K562 (cell line): ENCODE measurements around the gene ATE1. TPM values are rescaled to one million over a fixed set of nuclear protein-coding genes. Genes with fewer than 3 reads are reported as not detected.

Experiments used
- ATAC-seq: fragments of 200-7000 bp; cut with Tn5 transposase; 3 replicates; pipeline ENCODE4 v1.9.1; 2020; ENCODE audit warnings: moderate library complexity
- BruUV-seq: library from RNA; stranded (reverse); fragments of 400-500 nt; replicated peaks from 2 replicates; lab custom pipeline; 2021; lab: Mats Ljungman, UMichigan
- CTCF ChIA-PET: fragments of 300-600 bp; formaldehyde crosslinking; extraction: SDS; loops from one replicate; lab custom pipeline; 2021; ENCODE audit warnings: low intra/inter-chr PET ratio; lab: Yijun Ruan, JAX
- POLR2A ChIA-PET: fragments of 300-600, 350-650 bp; sonication (Branson Sonifier 250); formaldehyde crosslinking; extraction: SDS; loops from one replicate; lab custom pipeline; 2021; ENCODE audit warnings: antibody characterized with exemption, inconsistent platforms; lab: Yijun Ruan, JAX
- DNase-seq, 4 experiments: peaks; one replicate each; pipeline versions ENCODE4 v3.0.0 to v3.0.0-alpha.2; 2011 to 2018; ENCODE audit warnings: low spot score in 3 of 4, mixed read lengths in 3 of 4; ENCODE audit errors: extremely low read depth in 1 of 4
- FAIRE-seq: peaks from 2 replicates; lab custom pipeline; 2011; peaks lifted over from hg19 to GRCh38; lab: Jason Lieb, UNC
- H2AFZ ChIP-seq: 2 replicates; pipeline ENCODE4 v1.6.0; 2011; ENCODE audit warnings: low read depth, low read length, control low read depth, inconsistent platforms
- H3K27ac ChIP-seq: fragments of 200-600 bp; 3 replicates; pipeline ENCODE4 v1.8.0; 2011; ENCODE audit warnings: low read depth, mild to moderate bottlenecking, control low read depth, inconsistent platforms, low read length, moderate library complexity, mixed read lengths; ENCODE audit errors: extremely low read depth
- H3K27me3 ChIP-seq, 2 experiments: fragments of 300-600 bp in 1 of 2; 2 replicates in 1 of 2; 3 replicates in 1 of 2; pipeline versions ENCODE4 v1.6.0 to v1.8.0; 2011; ENCODE audit warnings: inconsistent platforms in 2 of 2, low read length in 2 of 2, mild to moderate bottlenecking in 1 of 2, mixed read lengths in 1 of 2, moderate library complexity in 1 of 2; ENCODE audit not compliant: control insufficient read depth in 2 of 2, insufficient read depth in 2 of 2
- H3K36me3 ChIP-seq: fragments of 300-600 bp; 3 replicates; pipeline ENCODE4 v1.8.0; 2011; ENCODE audit warnings: mild to moderate bottlenecking, low read length, inconsistent platforms; ENCODE audit not compliant: control insufficient read depth, insufficient read depth
- H3K4me1 ChIP-seq, 2 experiments: fragments of 200-600 bp in 1 of 2; replicated peaks in 1 of 2; 2 replicates in 1 of 2; 3 replicates in 1 of 2; pipeline versions ENCODE4 v1.5.1 to v1.8.0; 2011; ENCODE audit warnings: inconsistent platforms in 2 of 2, low read length in 2 of 2, mild to moderate bottlenecking in 1 of 2, mixed read lengths in 1 of 2, moderate library complexity in 1 of 2; ENCODE audit not compliant: control insufficient read depth in 2 of 2, insufficient read depth in 2 of 2
- H3K4me2 ChIP-seq: 2 replicates; pipeline ENCODE4 v1.6.1; 2011; ENCODE audit warnings: low read length, control low read depth, inconsistent platforms, mixed read lengths; ENCODE audit not compliant: insufficient read depth
- H3K4me3 ChIP-seq: fragments of 200-600 bp; sonication (generic), shearing (Covaris generic); 2 replicates; pipeline ENCODE4 v1.5.1; 2016; ENCODE audit warnings: control low read depth, inconsistent platforms
- H3K79me2 ChIP-seq: fragments of 200-600 bp; 3 replicates; pipeline ENCODE4 v1.8.0; 2011; ENCODE audit warnings: low read length, inconsistent platforms; ENCODE audit not compliant: control insufficient read depth, insufficient read depth
- H3K9ac ChIP-seq, 2 experiments: 2 replicates each; pipeline versions ENCODE4 v1.6.0 to v1.6.1; 2011; ENCODE audit warnings: low read depth in 2 of 2, low read length in 2 of 2, control low read depth in 1 of 2, inconsistent platforms in 1 of 2, mild to moderate bottlenecking in 1 of 2, mixed read lengths in 1 of 2; ENCODE audit not compliant: insufficient read depth in 1 of 2
- H3K9me1 ChIP-seq: one replicate; pipeline ENCODE4 v1.6.0; 2011; ENCODE audit warnings: inconsistent platforms, mild to moderate bottlenecking, low read length, moderate library complexity; ENCODE audit not compliant: control insufficient read depth, insufficient read depth
- H3K9me3 ChIP-seq: replicated peaks from 2 replicates; pipeline ENCODE4 v1.5.1; 2011; ENCODE audit warnings: low read depth, low read length, inconsistent platforms; ENCODE audit not compliant: control insufficient read depth, insufficient read depth
- H4K20me1 ChIP-seq: replicated peaks from 2 replicates; pipeline ENCODE4 v1.6.1; 2011; ENCODE audit warnings: low read length, inconsistent platforms, mixed read lengths; ENCODE audit not compliant: control insufficient read depth, insufficient read depth
- HES1 ChIP-seq: fragments of 450-650 bp; IDR thresholded peaks from 2 replicates; pipeline ENCODE4 v1.6.1; 2016; ENCODE audit warnings: low read depth, mild to moderate bottlenecking, moderate library complexity
- ILK ChIP-seq: fragments of 450-650 bp; IDR thresholded peaks from 2 replicates; pipeline ENCODE4 v1.6.1; 2016; ENCODE audit warnings: missing genetic modification characterization, low read depth, mild to moderate bottlenecking, missing compliant biosample characterization, moderate library complexity, borderline replicate concordance
- NR2C2 ChIP-seq, 2 experiments: fragments of 200-800 bp in 1 of 2; sonication (Bioruptor generic) in 1 of 2; sonication (generic) in 1 of 2; formaldehyde crosslinking in 1 of 2; IDR thresholded peaks; 2 replicates each; pipeline versions ENCODE4 v1.6.1 to v1.8.0; 2016 to 2022; ENCODE audit warnings: mild to moderate bottlenecking in 1 of 2, missing compliant biosample characterization in 1 of 2, missing genetic modification characterization in 1 of 2, missing genetic modification reagents in 1 of 2
- NR4A1 ChIP-seq, 2 experiments: fragments of 250-450 bp in 1 of 2; fragments of 450-650 bp in 1 of 2; sonication (Bioruptor Pico) in 1 of 2; IDR thresholded peaks; 2 replicates each; pipeline versions ENCODE4 v1.4.0 to v1.6.1; 2016 to 2020; ENCODE audit warnings: mild to moderate bottlenecking in 2 of 2, missing compliant biosample characterization in 1 of 2, missing genetic modification characterization in 1 of 2, moderate library complexity in 1 of 2
- TBL1XR1 ChIP-seq, 2 experiments: IDR thresholded peaks; 2 replicates each; pipeline ENCODE4 v1.6.1; 2012; ENCODE audit warnings: improper control_type of control experiment in 2 of 2, low read length in 2 of 2, mild to moderate bottlenecking in 1 of 2
- TEAD1 ChIP-seq, 2 experiments: fragments of 450-650 bp in 1 of 2; sonication (generic) in 1 of 2; formaldehyde crosslinking; IDR thresholded peaks; 2 replicates each; pipeline versions ENCODE4 v1.4.0 to v1.8.0; 2020 to 2022; ENCODE audit warnings: mild to moderate bottlenecking in 2 of 2, missing genetic modification reagents in 1 of 2
- ZBTB1 ChIP-seq: sonication (generic); formaldehyde crosslinking; IDR thresholded peaks from 2 replicates; pipeline ENCODE4 v1.8.1; 2023; ENCODE audit warnings: missing genetic modification reagents, low read depth, mild to moderate bottlenecking, borderline replicate concordance
- ZKSCAN1 ChIP-seq: fragments of 150-350 bp; IDR thresholded peaks from 2 replicates; pipeline ENCODE4 v1.6.1; 2016; ENCODE audit warnings: low read depth, low read length
- ZNF436 ChIP-seq: fragments of 250-450, 450-650 bp; sonication (Bioruptor Pico); formaldehyde crosslinking; IDR thresholded peaks from 2 replicates; pipeline ENCODE4 v1.7.0; 2020; ENCODE audit warnings: mild to moderate bottlenecking
- ZNF76 ChIP-seq: fragments of 250-450 bp; sonication (Bioruptor Pico); IDR thresholded peaks from 2 replicates; pipeline ENCODE4 v1.4.0; 2020; ENCODE audit warnings: mild to moderate bottlenecking, moderate library complexity, borderline replicate concordance
- WGBS: fragments of 100-300 bp; shearing (Covaris generic); methylation state at CpG from one replicate; pipeline ENCODE4 v1.1.6; 2016; ENCODE audit warnings: low coverage, mixed read lengths; ENCODE audit not compliant: insufficient coverage; ENCODE audit errors: missing lambda C conversion rate; 5-methylcytosine and 5-hydroxymethylcytosine counted together
- in situ Hi-C: fragments of 300-500 bp; cut with MboI; formaldehyde crosslinking; loops from 4 replicates; pipeline ENCODE4 v1.15.0; 2018; ENCODE audit warnings: inconsistent platforms, mixed read lengths
- intact Hi-C: fragments of 100-400 bp; cut with micrococcal nuclease; formaldehyde crosslinking; loops from 2 replicates; pipeline ENCODE4 v1.14.2; 2022
- polyA plus RNA-seq, 8 experiments: library from polyadenylated mRNA; depleted of rRNA in 4 of 8; stranded (reverse) in 5 of 8; unstranded in 3 of 8; fragments of >200 nt; fragmentation: Nextera tagmentation in 2 of 8; fragmentation: Illumina TruSeq in 1 of 8; extraction: Ambion mirVana in 2 of 8; extraction: Trizol in 1 of 8; gene quantifications; 2 replicates each; pipeline versions ENCODE4 v1.2.1 to v1.2.3, GENCODE V29; 2011 to 2014; ENCODE audit warnings: inconsistent platforms in 1 of 8, missing spikeins in 1 of 8
- total RNA-seq, 7 experiments: library from RNA; depleted of rRNA in 6 of 7; stranded (reverse); fragments of >200 nt in 6 of 7; fragmentation: Illumina TruSeq in 2 of 7; extraction: Trizol in 2 of 7; gene quantifications; 2 replicates each; pipeline versions ENCODE4 v1.2.1 to v1.2.3, GENCODE V29; 2011 to 2021; ENCODE audit warnings: low replicate concordance in 1 of 7
- TF ChIP-seq, protein P1 (sequence below), 2 experiments: fragments of 450-650 bp; IDR thresholded peaks; 2 replicates each; pipeline ENCODE4 v1.6.1; 2016; ENCODE audit warnings: mild to moderate bottlenecking in 2 of 2, borderline replicate concordance in 1 of 2, low read depth in 1 of 2, moderate library complexity in 1 of 2
- TF ChIP-seq, protein P2 (sequence below): sonication (generic); formaldehyde crosslinking; IDR thresholded peaks from 2 replicates; pipeline ENCODE4 v1.8.0; 2022; ENCODE audit warnings: mild to moderate bottlenecking, missing genetic modification reagents

Gene ATE1
- total and polyA plus RNA-seq, 9 of the 15 experiments (the other 6 are each of a cell fraction or from before 2014, with no cell fraction given): 3.0 to 14.2 (median 8.8) TPM

- H2AFZ ChIP-seq: no peak overlapping the region
- no peak overlapping the region for H3K27ac ChIP-seq
- BruUV-seq: no TSS peak
- peaks cover 0 to 4% of the 10 kb centered on the region in 2 experiments; a peak in 2 of 5 replicates for H3K27me3 ChIP-seq
- FAIRE-seq (no peak), ATAC-seq (no peak), DNase-seq (no peak)
- H3K36me3 ChIP-seq: no peaks in the 10 kb centered on the region
- CTCF ChIA-PET: no interaction called here
- H3K4me2 ChIP-seq: no peak overlapping the region
- no peaks in the 10 kb centered on the region for H4K20me1 ChIP-seq
- intact Hi-C loops: no loop called here
- WGBS: 1% methylated on average over 7 of the region's 7 CpGs
- H3K4me1 ChIP-seq: no peaks in the 10 kb centered on the region
- in situ Hi-C loops: no loop called here
- H3K9me3 ChIP-seq: no peaks in the 10 kb centered on the region
- H3K9ac ChIP-seq: no peak overlapping the region
- no peaks in the 10 kb centered on the region for H3K79me2 ChIP-seq
- POLR2A ChIA-PET: interaction anchor here (0.6 to 0.8 kb wide), 2 partner anchors 21 to 1059 kb away, joined by 3 read pairs; no protein-coding TSS in a partner anchor
- H3K4me3 ChIP-seq: no peak overlapping the region
- no peaks in the 10 kb centered on the region for H3K9me1 ChIP-seq
- no peak for TF ChIP-seq TBL1XR1 (IDR thresholded peaks at IDR 0.05; ENCODE audit: low read length in 2 of 2)
- TF ChIP-seq, protein P1, sequence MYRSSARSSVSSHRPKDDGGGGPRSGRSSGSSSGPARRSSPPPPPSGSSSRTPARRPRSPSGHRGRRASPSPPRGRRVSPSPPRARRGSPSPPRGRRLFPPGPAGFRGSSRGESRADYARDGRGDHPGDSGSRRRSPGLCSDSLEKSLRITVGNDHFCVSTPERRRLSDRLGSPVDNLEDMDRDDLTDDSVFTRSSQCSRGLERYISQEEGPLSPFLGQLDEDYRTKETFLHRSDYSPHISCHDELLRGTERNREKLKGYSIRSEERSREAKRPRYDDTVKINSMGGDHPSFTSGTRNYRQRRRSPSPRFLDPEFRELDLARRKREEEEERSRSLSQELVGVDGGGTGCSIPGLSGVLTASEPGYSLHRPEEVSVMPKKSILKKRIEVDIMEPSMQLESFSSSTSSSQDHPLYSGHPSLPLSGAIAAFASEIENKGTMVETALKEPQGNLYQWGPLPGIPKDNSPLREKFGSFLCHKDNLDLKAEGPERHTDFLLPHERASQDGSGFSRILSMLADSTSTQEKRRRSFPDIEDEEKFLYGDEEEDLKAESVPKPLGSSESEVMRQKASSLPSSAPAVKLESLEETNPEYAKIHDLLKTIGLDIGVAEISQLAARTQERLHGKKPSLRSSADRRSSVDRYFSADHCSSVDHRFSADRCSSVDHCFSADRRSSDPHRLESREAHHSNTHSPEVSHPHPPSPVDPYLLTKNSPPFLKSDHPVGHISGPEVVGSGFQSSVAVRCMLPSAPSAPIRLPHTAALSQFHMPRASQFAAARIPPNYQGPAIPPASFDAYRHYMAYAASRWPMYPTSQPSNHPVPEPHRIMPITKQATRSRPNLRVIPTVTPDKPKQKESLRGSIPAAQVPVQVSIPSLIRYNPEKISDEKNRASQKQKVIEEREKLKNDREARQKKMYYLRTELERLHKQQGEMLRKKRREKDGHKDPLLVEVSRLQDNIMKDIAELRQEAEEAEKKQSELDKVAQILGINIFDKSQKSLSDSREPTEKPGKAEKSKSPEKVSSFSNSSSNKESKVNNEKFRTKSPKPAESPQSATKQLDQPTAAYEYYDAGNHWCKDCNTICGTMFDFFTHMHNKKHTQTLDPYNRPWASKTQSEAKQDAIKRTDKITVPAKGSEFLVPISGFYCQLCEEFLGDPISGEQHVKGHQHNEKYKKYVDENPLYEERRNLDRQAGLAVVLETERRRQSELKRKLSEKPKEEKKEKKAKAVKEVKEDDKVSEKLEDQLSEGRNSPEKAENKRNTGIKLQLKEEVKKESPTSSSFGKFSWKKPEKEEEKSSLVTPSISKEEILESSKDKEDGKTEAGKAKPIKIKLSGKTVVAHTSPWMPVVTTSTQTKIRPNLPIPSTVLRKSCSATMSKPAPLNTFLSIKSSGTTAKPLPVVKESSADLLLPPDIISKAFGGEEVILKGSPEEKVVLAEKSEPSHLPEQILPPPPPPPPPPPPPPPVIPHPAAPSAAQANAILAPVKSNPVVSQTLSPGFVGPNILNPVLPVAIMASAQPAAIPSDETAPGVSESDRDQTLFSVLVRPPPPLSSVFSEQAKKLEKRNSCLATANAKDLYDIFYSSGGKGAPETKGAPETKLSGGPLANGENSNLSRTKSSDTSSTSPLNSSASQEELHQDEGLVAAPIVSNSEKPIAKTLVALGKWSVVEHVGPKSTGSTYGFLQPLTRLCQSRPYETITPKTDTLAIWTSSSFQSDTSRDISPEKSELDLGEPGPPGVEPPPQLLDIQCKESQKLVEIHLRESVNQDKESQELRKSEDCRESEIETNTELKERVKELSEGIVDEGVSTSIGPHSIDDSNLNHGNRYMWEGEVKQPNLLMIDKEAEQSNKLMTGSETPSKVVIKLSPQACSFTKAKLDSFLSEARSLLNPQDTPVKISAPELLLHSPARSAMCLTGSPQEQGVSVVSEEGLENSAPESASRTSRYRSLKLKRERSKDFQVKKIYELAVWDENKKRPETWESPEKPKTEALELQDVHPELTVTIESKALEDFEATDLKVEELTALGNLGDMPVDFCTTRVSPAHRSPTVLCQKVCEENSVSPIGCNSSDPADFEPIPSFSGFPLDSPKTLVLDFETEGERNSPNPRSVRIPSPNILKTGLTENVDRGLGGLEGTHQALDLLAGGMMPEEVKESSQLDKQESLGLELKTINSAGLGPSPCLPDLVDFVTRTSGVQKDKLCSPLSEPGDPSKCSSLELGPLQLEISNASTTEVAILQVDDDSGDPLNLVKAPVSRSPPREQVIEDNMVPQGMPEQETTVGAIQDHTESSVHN (IDR thresholded peaks at IDR 0.05; ENCODE audit: borderline replicate concordance in 1 of 2, low read depth in 1 of 2): no peak
- no peak for TF ChIP-seq ZNF76 (CRISPR knock-in tag)
- no peak for TF ChIP-seq NR2C2 (CRISPR knock-in tag; IDR thresholded peaks at IDR 0.05)
- TF ChIP-seq NR2C2 (tag; IDR thresholded peaks at IDR 0.05): no peak
- TF ChIP-seq ZKSCAN1: no peak
- no peak for TF ChIP-seq ZNF436
- no peak for TF ChIP-seq ZBTB1
- TF ChIP-seq NR4A1 (CRISPR knock-in tag; IDR thresholded peaks at IDR 0.05): no peak
- TF ChIP-seq NR4A1 (tag; IDR thresholded peaks at IDR 0.05): no peak
- TF ChIP-seq, protein P2, sequence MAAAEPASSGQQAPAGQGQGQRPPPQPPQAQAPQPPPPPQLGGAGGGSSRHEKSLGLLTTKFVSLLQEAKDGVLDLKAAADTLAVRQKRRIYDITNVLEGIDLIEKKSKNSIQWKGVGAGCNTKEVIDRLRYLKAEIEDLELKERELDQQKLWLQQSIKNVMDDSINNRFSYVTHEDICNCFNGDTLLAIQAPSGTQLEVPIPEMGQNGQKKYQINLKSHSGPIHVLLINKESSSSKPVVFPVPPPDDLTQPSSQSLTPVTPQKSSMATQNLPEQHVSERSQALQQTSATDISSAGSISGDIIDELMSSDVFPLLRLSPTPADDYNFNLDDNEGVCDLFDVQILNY: no peak
- TF ChIP-seq ILK: no peak
- no peak for TF ChIP-seq TEAD1 (CRISPR knock-in tag; IDR thresholded peaks at IDR 0.05)
- no peak for TF ChIP-seq HES1
Measured at GRCh38 chr10:121710971-121711370, 216.9 kb downstream of the ATE1 start.
